Measurements from ENCODE around the gene AGTR1. TPM values are rescaled to one million over a fixed set of nuclear protein-coding genes. Genes with fewer than 3 reads are reported as not detected.

Gene AGTR1
- polyA plus RNA-seq, 3 donors: not detected

DNA sequence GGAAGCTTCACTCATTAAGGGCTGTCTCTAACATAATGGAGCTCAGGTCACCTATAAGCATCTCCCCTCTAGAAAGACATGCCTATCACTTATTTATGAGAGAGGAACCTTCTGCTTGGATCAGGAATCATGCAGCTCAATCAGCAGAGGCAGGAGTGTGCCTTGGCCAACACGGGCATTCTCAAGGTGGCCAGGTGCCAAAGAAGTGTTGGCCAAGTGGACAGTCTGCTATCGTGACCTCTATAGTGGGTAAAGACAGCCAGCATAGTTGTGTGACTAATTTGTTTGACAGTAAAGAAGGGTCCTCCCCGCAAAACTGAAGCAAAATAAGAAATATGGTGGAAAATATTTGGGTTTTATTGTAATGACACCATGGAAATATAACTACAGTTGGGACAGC, 14.7 kb upstream of the AGTR1 start:
- H3K79me2 ChIP-seq (ENCODE audit: insufficient read depth, low read length): no peaks in the 10 kb centered on the region
- Mint-ChIP-seq H3K36me3 (no peaks in the 10 kb centered on the region), H3K27ac (no peak overlapping the region), H3K4me1 (no peaks in the 10 kb centered on the region), H3K4me3 (no peak overlapping the region), H3K9me3 (no peaks in the 10 kb centered on the region), H3K27me3 (ENCODE audit: low read depth in 3 of 3) (peaks cover 4 to 5% (median 4%) of the 10 kb centered on the region in 3 donors)
- H3K27me3 ChIP-seq (ENCODE audit: control insufficient read depth in 2 of 2, insufficient read depth in 2 of 2, low read length in 2 of 2): peaks cover 2 to 5% of the 10 kb centered on the region in 2 donors
- no peak overlapping the region for H3K9ac ChIP-seq (ENCODE audit: insufficient read depth, low read length, poor library complexity, severe bottlenecking)
- H3K4me2 ChIP-seq (replicated peaks; ENCODE audit: extremely low read depth, low read length, poor library complexity, severe bottlenecking): no peak overlapping the region
- H3K4me3 ChIP-seq (replicated peaks in 1 of 3; ENCODE audit: low read depth in 2 of 3, low read length in 3 of 3): no peak overlapping the region
- no peaks in the 10 kb centered on the region for H4K20me1 ChIP-seq (ENCODE audit: insufficient read depth, low read length)
- H2AFZ ChIP-seq (ENCODE audit: insufficient read depth, low read depth, low read length, poor library complexity, severe bottlenecking): no peak overlapping the region
- H3K4me1 ChIP-seq (ENCODE audit: control insufficient read depth in 1 of 2, insufficient read depth in 2 of 2, low read length in 2 of 2): no peaks in the 10 kb centered on the region
- WGBS (ENCODE audit: insufficient coverage): 88% methylated on average over 2 of the region's 3 CpGs
- DNase-seq: no peak
- TF ChIP-seq, protein P1, sequence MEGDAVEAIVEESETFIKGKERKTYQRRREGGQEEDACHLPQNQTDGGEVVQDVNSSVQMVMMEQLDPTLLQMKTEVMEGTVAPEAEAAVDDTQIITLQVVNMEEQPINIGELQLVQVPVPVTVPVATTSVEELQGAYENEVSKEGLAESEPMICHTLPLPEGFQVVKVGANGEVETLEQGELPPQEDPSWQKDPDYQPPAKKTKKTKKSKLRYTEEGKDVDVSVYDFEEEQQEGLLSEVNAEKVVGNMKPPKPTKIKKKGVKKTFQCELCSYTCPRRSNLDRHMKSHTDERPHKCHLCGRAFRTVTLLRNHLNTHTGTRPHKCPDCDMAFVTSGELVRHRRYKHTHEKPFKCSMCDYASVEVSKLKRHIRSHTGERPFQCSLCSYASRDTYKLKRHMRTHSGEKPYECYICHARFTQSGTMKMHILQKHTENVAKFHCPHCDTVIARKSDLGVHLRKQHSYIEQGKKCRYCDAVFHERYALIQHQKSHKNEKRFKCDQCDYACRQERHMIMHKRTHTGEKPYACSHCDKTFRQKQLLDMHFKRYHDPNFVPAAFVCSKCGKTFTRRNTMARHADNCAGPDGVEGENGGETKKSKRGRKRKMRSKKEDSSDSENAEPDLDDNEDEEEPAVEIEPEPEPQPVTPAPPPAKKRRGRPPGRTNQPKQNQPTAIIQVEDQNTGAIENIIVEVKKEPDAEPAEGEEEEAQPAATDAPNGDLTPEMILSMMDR (IDR thresholded peaks at IDR 0.05): no peak
- intact Hi-C loops (cut with micrococcal nuclease): no loop called here
- H3K9me3 ChIP-seq (replicated peaks in 1 of 2; ENCODE audit: control insufficient read depth in 1 of 2, insufficient read depth in 1 of 2, low read length in 2 of 2): no peaks in the 10 kb centered on the region
- no peaks in the 10 kb centered on the region for H3K36me3 ChIP-seq (replicated peaks in 1 of 2; ENCODE audit: control insufficient read depth in 1 of 2, insufficient read depth in 2 of 2, low read length in 2 of 2)
- H3K27ac ChIP-seq (ENCODE audit: low read depth in 1 of 2, low read length in 2 of 2): no peak overlapping the region

DNA sequence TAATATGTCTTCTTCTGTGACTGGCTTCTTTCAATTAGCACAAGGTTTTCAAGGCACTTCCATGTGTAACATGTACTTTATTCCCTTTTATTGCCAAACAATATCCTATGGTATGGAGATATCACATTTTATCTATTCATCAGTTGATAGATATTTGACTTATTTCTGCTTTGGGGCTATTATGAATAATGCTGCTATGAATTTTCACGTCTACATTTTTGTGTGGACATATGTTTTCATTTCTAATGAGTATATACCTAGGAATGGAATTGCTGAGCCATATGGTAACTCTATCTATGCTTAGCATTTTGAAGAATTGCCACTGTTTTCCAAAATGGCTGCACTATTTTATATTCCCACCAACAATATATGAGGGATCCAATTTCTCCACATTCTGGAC, 3.6 kb upstream of the AGTR1 start:
- no peak overlapping the region for H3K27ac ChIP-seq (ENCODE audit: low read depth in 1 of 2, low read length in 2 of 2)
- Mint-ChIP-seq H3K27me3 (ENCODE audit: low read depth in 3 of 3) (peaks cover 37 to 41% (median 39%) of the 10 kb centered on the region in 3 donors), H3K36me3 (no peaks in the 10 kb centered on the region), H3K27ac (no peak overlapping the region), H3K4me3 (no peak overlapping the region), H3K9me3 (peaks cover 0 to 12% (median 2%) of the 10 kb centered on the region in 7 donors), H3K4me1 (peaks cover 8% of the 10 kb centered on the region)
- no peak overlapping the region for H3K4me2 ChIP-seq (replicated peaks; ENCODE audit: extremely low read depth, low read length, poor library complexity, severe bottlenecking)
- no peaks in the 10 kb centered on the region for H4K20me1 ChIP-seq (ENCODE audit: insufficient read depth, low read length)
- TF ChIP-seq, protein P1 (IDR thresholded peaks at IDR 0.05): no peak
- H3K27me3 ChIP-seq (ENCODE audit: control insufficient read depth in 2 of 2, insufficient read depth in 2 of 2, low read length in 2 of 2): peaks cover 34 to 38% of the 10 kb centered on the region in 2 donors
- H2AFZ ChIP-seq (ENCODE audit: insufficient read depth, low read depth, low read length, poor library complexity, severe bottlenecking): no peak overlapping the region
- H3K4me3 ChIP-seq (replicated peaks in 1 of 3; ENCODE audit: low read depth in 2 of 3, low read length in 3 of 3): no peak overlapping the region
- H3K79me2 ChIP-seq (ENCODE audit: insufficient read depth, low read length): no peaks in the 10 kb centered on the region
- DNase-seq: no peak
- H3K9me3 ChIP-seq (replicated peaks in 1 of 2; ENCODE audit: control insufficient read depth in 1 of 2, insufficient read depth in 1 of 2, low read length in 2 of 2): no peaks in the 10 kb centered on the region
- H3K9ac ChIP-seq (ENCODE audit: insufficient read depth, low read length, poor library complexity, severe bottlenecking): no peak overlapping the region
- H3K4me1 ChIP-seq (ENCODE audit: control insufficient read depth in 1 of 2, insufficient read depth in 2 of 2, low read length in 2 of 2): no peaks in the 10 kb centered on the region
- intact Hi-C loops (cut with micrococcal nuclease): no loop called here
- WGBS (ENCODE audit: insufficient coverage): no CpG with 5 or more reads among the region's 1 CpG
- H3K36me3 ChIP-seq (replicated peaks in 1 of 2; ENCODE audit: control insufficient read depth in 1 of 2, insufficient read depth in 2 of 2, low read length in 2 of 2): no peaks in the 10 kb centered on the region
